Left ventricle myocardium inferior (tissue), 1 donor: Measurements from ENCODE around the gene TOMM7. TPM values are rescaled to one million over a fixed set of nuclear protein-coding genes. Genes with fewer than 3 reads are reported as not detected.
"Not testable (repeated sequence)": the region's sequence is repeated elsewhere in the genome, so short reads cannot be mapped to it uniquely, and the experiment has no call there.

ENCODE experiments used
- DNase-seq: peaks from one replicate; pipeline ENCODE4 v3.0.0-alpha.2; 2020
- H3K27ac ChIP-seq: fragments of 200-600 bp; replicated peaks from 2 replicates; pipeline ENCODE4 v1.8.0; 2021
- H3K27me3 ChIP-seq: fragments of 200-600 bp; 2 replicates; pipeline ENCODE4 v1.8.0; 2021; ENCODE audit warnings: low read depth
- H3K36me3 ChIP-seq: fragments of 200-600 bp; 2 replicates; pipeline ENCODE4 v1.8.0; 2021
- H3K4me1 ChIP-seq: fragments of 200-600 bp; 2 replicates; pipeline ENCODE4 v1.8.0; 2021
- H3K4me3 ChIP-seq: fragments of 200-600 bp; 2 replicates; pipeline ENCODE4 v1.8.0; 2021; ENCODE audit warnings: mild to moderate bottlenecking, moderate library complexity
- H3K9me3 ChIP-seq: fragments of 200-600 bp; replicated peaks from 2 replicates; pipeline ENCODE4 v1.8.0; 2021
- CTCF ChIP-seq: fragments of 200-600 bp; IDR thresholded peaks from 2 replicates; pipeline ENCODE4 v1.8.0; 2021; ENCODE audit warnings: antibody characterized with exemption, mild to moderate bottlenecking, borderline replicate concordance
- intact Hi-C: fragments of 100-400 bp; cut with micrococcal nuclease; formaldehyde crosslinking; loops from one replicate; pipeline ENCODE4 v1.11.0; 2022
- total RNA-seq: library from RNA; stranded (reverse); fragmentation: NEBNext Ultra II Directional; extraction: Animal tissue kit (Norgen Biotek cat#: 25700); gene quantifications from one replicate; pipeline ENCODE4 v1.2.1, GENCODE V29; 2021
- donor health status: DM: no; HTN: yes; CAD: no; lungs with severe emphysema.

Gene TOMM7
- total RNA-seq, 1 donor from 2014 or later: 563 TPM

GRCh38 chr7:22837308-22837707, 14.7 kb upstream of the TOMM7 start:
- intact Hi-C loops: no loop called here
- no peaks in the 10 kb centered on the region for H3K9me3 ChIP-seq
- no peak overlapping the region for H3K4me3 ChIP-seq
- no peak for DNase-seq
- no peak overlapping the region for H3K27ac ChIP-seq
- TF ChIP-seq CTCF: no peak
- H3K4me1 ChIP-seq: peaks cover 11% of the 10 kb centered on the region
- H3K27me3 ChIP-seq: no peaks in the 10 kb centered on the region
- no peaks in the 10 kb centered on the region for H3K36me3 ChIP-seq

- H3K27ac ChIP-seq, DNase-seq, H3K4me3 ChIP-seq, H3K9me3 ChIP-seq, intact Hi-C loops, H3K4me1 ChIP-seq, H3K27me3 ChIP-seq, H3K36me3 ChIP-seq: not testable (repeated sequence)
Observed at GRCh38 chr7:22836506-22836905, 13.9 kb upstream of the TOMM7 start.

GRCh38 chr7:22833957-22834356, 11.3 kb upstream of the TOMM7 start:
- intact Hi-C loops: no loop called here
- Histone ChIP-seq H3K27ac (peak overlapping the region; percentile 36), H3K9me3 (no peaks in the 10 kb centered on the region), H3K27me3 (no peaks in the 10 kb centered on the region), H3K4me3 (no peak overlapping the region), H3K36me3 (no peaks in the 10 kb centered on the region), H3K4me1 (peaks cover 7% of the 10 kb centered on the region)
- DNase-seq: no peak
- TF ChIP-seq CTCF: no peak

- Histone ChIP-seq H3K4me1 (peaks cover 7% of the 10 kb centered on the region), H3K4me3 (no peak overlapping the region), H3K27me3 (no peaks in the 10 kb centered on the region), H3K36me3 (no peaks in the 10 kb centered on the region), H3K27ac (peak overlapping the region; percentile 36), H3K9me3 (no peaks in the 10 kb centered on the region)
- no peak for TF ChIP-seq CTCF
- DNase-seq: no peak
- intact Hi-C loops: no loop called here
Observed at GRCh38 chr7:22833113-22833855, 10.6 kb upstream of the TOMM7 start.

GRCh38 chr7:22832401-22832800, 9.8 kb upstream of the TOMM7 start:
- H3K27me3 ChIP-seq: no peaks in the 10 kb centered on the region
- no peak for DNase-seq
- TF ChIP-seq CTCF: no peak
- intact Hi-C loops: no loop called here
- no peaks in the 10 kb centered on the region for H3K9me3 ChIP-seq
- H3K4me3 ChIP-seq: no peak overlapping the region
- H3K27ac ChIP-seq: no peak overlapping the region
- H3K4me1 ChIP-seq: peaks cover 7% of the 10 kb centered on the region
- H3K36me3 ChIP-seq: no peaks in the 10 kb centered on the region

GRCh38 chr7:22831602-22832305, 9.1 kb upstream of the TOMM7 start:
- no peak for DNase-seq
- H3K36me3 ChIP-seq: no peaks in the 10 kb centered on the region
- H3K4me1 ChIP-seq: peaks cover 7% of the 10 kb centered on the region
- no peak overlapping the region for H3K4me3 ChIP-seq
- H3K9me3 ChIP-seq: no peaks in the 10 kb centered on the region
- no peak for TF ChIP-seq CTCF
- no peak overlapping the region for H3K27ac ChIP-seq
- intact Hi-C loops: no loop called here
- no peaks in the 10 kb centered on the region for H3K27me3 ChIP-seq
